ENCODE measurements around the gene ADARB1. TPM values are rescaled to one million over a fixed set of nuclear protein-coding genes. Genes with fewer than 3 reads are reported as not detected.

Gene ADARB1
- total RNA-seq, 1 experiment from 2014 or later, result 14.6 TPM

DNA sequence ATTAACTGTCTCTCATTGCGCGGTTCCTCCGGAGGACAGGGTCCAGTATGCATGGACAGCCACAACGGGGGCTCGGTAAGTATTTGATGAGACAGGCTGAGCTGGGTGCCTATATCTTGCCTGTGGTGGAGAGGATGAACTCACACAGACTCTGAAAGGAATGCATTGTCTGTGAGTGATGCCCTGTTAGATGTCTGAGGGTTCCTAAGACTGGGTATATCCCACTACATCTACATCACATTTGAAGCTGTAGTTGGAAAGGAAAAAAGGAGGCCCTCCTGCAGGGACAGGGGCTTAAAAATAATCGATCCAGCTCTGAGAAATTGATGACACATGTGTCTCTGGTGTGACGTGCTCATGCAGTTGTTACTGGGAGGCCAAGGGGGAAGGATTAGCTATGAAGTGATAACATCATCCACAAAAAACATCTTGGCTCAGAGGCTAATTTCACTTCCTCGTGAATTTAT, 1.9 kb downstream of the ADARB1 start (continued):
- TF ChIP-seq FOXP1 (CRISPR knock-in tag; IDR thresholded peaks at IDR 0.05; ENCODE audit: borderline replicate concordance), result no peak
- TF ChIP-seq, protein P1, sequence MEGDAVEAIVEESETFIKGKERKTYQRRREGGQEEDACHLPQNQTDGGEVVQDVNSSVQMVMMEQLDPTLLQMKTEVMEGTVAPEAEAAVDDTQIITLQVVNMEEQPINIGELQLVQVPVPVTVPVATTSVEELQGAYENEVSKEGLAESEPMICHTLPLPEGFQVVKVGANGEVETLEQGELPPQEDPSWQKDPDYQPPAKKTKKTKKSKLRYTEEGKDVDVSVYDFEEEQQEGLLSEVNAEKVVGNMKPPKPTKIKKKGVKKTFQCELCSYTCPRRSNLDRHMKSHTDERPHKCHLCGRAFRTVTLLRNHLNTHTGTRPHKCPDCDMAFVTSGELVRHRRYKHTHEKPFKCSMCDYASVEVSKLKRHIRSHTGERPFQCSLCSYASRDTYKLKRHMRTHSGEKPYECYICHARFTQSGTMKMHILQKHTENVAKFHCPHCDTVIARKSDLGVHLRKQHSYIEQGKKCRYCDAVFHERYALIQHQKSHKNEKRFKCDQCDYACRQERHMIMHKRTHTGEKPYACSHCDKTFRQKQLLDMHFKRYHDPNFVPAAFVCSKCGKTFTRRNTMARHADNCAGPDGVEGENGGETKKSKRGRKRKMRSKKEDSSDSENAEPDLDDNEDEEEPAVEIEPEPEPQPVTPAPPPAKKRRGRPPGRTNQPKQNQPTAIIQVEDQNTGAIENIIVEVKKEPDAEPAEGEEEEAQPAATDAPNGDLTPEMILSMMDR (IDR thresholded peaks at IDR 0.05), result no peak

DNA sequence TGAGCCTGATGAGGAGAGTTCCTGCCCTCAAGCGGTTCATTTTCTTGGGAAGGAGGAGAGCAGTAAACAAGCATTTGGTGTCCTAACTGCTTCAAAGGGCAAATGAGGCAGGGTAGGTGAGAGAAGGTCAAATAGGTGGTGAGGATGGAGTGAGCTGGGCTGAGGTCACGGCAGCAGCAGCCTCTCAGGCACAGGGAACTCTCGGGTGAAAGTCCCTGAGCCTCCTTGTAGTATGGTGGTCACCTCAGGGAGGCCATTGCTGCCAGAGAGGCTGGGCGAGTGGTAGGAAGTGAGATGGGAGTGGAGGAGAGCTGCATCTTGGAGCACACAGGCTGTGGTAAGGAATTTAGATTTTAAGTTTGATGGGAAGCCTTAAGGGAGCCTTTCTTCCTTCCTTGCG, 4.0 kb downstream of the ADARB1 start:
- H3K4me1 Mint-ChIP-seq, result peaks cover 18% of the 10 kb centered on the region
- no peaks in the 10 kb centered on the region for H3K9me3 Mint-ChIP-seq
- H3K36me3 Mint-ChIP-seq, result no peaks in the 10 kb centered on the region
- peaks cover 28% of the 10 kb centered on the region for H3K27me3 Mint-ChIP-seq (ENCODE audit: low read depth)
- H3K27ac Mint-ChIP-seq, result no peak overlapping the region
- TF ChIP-seq, protein P2, sequence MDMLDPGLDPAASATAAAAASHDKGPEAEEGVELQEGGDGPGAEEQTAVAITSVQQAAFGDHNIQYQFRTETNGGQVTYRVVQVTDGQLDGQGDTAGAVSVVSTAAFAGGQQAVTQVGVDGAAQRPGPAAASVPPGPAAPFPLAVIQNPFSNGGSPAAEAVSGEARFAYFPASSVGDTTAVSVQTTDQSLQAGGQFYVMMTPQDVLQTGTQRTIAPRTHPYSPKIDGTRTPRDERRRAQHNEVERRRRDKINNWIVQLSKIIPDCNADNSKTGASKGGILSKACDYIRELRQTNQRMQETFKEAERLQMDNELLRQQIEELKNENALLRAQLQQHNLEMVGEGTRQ (CRISPR knock-in tag; IDR thresholded peaks at IDR 0.05), result no peak
- TF ChIP-seq CREM (CRISPR knock-in tag; IDR thresholded peaks at IDR 0.05) (no peak), GTF2I (CRISPR knock-in tag; conservative IDR thresholded peaks at IDR 0.05) (no peak), SMAD4 (CRISPR knock-in tag; IDR thresholded peaks at IDR 0.05) (no peak), NR3C1 (CRISPR knock-in tag; conservative IDR thresholded peaks at IDR 0.05; ENCODE audit: low read depth) (no peak)
- CTCF ChIA-PET, result no interaction called here
- ATAC-seq, result no peak
- DNase-seq (ENCODE audit: low spot score), result no peak
- POLR2A ChIA-PET, result no interaction called here
- no peak overlapping the region for H3K4me3 Mint-ChIP-seq

DNA sequence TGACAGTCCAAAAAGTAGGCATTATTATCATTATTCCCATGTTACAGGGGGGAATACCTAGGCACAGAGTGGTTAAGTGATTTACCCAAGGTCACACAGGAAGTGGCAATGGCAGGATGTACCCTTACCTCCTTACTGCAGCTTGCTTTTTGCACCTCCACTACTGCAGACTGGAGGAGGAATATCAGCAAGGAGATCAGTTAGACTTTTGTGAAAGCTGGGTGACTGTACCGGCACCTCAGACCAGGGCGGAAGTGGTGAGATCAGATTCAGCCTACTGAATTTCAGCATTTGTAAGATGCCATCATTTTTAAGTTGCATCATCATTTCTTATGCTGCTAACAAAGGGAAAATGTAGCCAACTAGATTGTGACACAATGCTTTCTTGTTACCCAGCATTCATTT, 4.5 kb downstream of the ADARB1 start:
- ATAC-seq, result no peak
- Mint-ChIP-seq H3K36me3 (no peaks in the 10 kb centered on the region), H3K4me1 (peaks cover 14% of the 10 kb centered on the region), H3K4me3 (no peak overlapping the region), H3K27me3 (ENCODE audit: low read depth) (peaks cover 25% of the 10 kb centered on the region), H3K9me3 (no peaks in the 10 kb centered on the region), H3K27ac (no peak overlapping the region)
- TF ChIP-seq, protein P3, sequence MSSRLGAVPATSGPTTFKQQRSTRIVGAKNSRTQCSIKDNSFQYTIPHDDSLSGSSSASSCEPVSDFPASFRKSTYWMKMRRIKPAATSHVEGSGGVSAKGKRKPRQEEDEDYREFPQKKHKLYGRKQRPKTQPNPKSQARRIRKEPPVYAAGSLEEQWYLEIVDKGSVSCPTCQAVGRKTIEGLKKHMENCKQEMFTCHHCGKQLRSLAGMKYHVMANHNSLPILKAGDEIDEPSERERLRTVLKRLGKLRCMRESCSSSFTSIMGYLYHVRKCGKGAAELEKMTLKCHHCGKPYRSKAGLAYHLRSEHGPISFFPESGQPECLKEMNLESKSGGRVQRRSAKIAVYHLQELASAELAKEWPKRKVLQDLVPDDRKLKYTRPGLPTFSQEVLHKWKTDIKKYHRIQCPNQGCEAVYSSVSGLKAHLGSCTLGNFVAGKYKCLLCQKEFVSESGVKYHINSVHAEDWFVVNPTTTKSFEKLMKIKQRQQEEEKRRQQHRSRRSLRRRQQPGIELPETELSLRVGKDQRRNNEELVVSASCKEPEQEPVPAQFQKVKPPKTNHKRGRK (CRISPR knock-in tag; IDR thresholded peaks at IDR 0.05; ENCODE audit: borderline replicate concordance), result no peak
- no peak for TF ChIP-seq RELA (CRISPR knock-in tag; IDR thresholded peaks at IDR 0.05; ENCODE audit: borderline replicate concordance)
- ChIA-PET CTCF (interaction anchor here (1.4 to 2.5 kb wide), 3 partner anchors 58 to 129 kb away, joined by 4 to 10 read pairs (median 6); no protein-coding TSS in a partner anchor), POLR2A (no interaction called here)
- no peak for DNase-seq (ENCODE audit: low spot score)

DNA sequence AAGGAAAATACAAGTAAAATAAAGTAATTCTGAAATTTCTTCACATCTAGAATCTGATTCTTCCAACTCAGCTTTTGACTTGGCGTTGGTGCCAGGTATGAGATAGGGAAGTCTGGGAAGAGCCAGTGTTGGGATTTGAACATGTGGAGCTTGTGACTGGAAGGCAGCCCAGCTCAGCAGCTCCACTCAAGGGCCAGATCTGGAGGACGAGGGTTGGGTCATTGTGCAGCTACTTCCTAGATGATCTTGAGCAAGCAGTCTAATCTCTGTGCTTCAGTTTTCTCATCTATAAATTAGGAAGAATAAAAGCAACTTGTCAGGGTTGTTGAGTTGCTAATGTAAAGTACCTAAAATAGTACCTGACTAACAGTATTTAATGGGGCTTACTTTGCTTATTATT, 5.0 kb downstream of the ADARB1 start:
- TF ChIP-seq, protein P4, sequence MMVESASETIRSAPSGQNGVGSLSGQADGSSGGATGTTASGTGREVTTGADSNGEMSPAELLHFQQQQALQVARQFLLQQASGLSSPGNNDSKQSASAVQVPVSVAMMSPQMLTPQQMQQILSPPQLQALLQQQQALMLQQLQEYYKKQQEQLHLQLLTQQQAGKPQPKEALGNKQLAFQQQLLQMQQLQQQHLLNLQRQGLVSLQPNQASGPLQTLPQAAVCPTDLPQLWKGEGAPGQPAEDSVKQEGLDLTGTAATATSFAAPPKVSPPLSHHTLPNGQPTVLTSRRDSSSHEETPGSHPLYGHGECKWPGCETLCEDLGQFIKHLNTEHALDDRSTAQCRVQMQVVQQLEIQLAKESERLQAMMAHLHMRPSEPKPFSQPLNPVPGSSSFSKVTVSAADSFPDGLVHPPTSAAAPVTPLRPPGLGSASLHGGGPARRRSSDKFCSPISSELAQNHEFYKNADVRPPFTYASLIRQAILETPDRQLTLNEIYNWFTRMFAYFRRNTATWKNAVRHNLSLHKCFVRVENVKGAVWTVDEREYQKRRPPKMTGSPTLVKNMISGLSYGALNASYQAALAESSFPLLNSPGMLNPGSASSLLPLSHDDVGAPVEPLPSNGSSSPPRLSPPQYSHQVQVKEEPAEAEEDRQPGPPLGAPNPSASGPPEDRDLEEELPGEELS (CRISPR knock-in tag; IDR thresholded peaks at IDR 0.05), result no peak
- TF ChIP-seq, protein P5, sequence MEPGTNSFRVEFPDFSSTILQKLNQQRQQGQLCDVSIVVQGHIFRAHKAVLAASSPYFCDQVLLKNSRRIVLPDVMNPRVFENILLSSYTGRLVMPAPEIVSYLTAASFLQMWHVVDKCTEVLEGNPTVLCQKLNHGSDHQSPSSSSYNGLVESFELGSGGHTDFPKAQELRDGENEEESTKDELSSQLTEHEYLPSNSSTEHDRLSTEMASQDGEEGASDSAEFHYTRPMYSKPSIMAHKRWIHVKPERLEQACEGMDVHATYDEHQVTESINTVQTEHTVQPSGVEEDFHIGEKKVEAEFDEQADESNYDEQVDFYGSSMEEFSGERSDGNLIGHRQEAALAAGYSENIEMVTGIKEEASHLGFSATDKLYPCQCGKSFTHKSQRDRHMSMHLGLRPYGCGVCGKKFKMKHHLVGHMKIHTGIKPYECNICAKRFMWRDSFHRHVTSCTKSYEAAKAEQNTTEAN (CRISPR knock-in tag; IDR thresholded peaks at IDR 0.05), result no peak
- TF ChIP-seq TP53 (CRISPR knock-in tag; IDR thresholded peaks at IDR 0.05) (no peak), TEAD4 (CRISPR knock-in tag; IDR thresholded peaks at IDR 0.05) (no peak), CREM (CRISPR knock-in tag; IDR thresholded peaks at IDR 0.05) (no peak), ZNF121 (CRISPR knock-in tag; IDR thresholded peaks at IDR 0.05) (no peak)
- TF ChIP-seq, protein P6, sequence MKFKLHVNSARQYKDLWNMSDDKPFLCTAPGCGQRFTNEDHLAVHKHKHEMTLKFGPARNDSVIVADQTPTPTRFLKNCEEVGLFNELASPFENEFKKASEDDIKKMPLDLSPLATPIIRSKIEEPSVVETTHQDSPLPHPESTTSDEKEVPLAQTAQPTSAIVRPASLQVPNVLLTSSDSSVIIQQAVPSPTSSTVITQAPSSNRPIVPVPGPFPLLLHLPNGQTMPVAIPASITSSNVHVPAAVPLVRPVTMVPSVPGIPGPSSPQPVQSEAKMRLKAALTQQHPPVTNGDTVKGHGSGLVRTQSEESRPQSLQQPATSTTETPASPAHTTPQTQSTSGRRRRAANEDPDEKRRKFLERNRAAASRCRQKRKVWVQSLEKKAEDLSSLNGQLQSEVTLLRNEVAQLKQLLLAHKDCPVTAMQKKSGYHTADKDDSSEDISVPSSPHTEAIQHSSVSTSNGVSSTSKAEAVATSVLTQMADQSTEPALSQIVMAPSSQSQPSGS (CRISPR knock-in tag; IDR thresholded peaks at IDR 0.05; ENCODE audit: borderline replicate concordance, low read depth), result no peak
- H3K27me3 Mint-ChIP-seq (ENCODE audit: low read depth), result peaks cover 25% of the 10 kb centered on the region
- DNase-seq (ENCODE audit: low spot score), result no peak
- peaks cover 14% of the 10 kb centered on the region for H3K4me1 Mint-ChIP-seq
- H3K27ac Mint-ChIP-seq, result no peak overlapping the region
- CTCF ChIA-PET, result interaction anchor here (1.4 to 2.5 kb wide), 3 partner anchors 58 to 129 kb away, joined by 4 to 10 read pairs (median 6); no protein-coding TSS in a partner anchor
- POLR2A ChIA-PET, result no interaction called here
- no peaks in the 10 kb centered on the region for H3K9me3 Mint-ChIP-seq
- no peaks in the 10 kb centered on the region for H3K36me3 Mint-ChIP-seq
- no peak for ATAC-seq
- H3K4me3 Mint-ChIP-seq, result no peak overlapping the region

Data from WTC11 (cell line).